COLO668 (cell line): ENCODE results near the gene ECE2.

Experiments
- DNase-seq: peaks from one replicate; lab custom pipeline; 2025; ENCODE audit not compliant: unreplicated experiment; lab: John Stamatoyannopoulos, UW

The ECE2 gene

GRCh38 chr3:184275961-184276910 lies at the start of gene ECE2:
Gene ECE2 (plus strand): TSS chr3:184276022. CDS start chr3:184276154, 132 bp downstream.
- DNase-seq, result peak; percentile 2

- DNase-seq, result peak; percentile 27
These were observed 48.3 kb upstream of the ECE2 start for GRCh38 chr3:184227481-184227935.

- DNase-seq, result no peak
These were observed 47.3 kb upstream of the ECE2 start for GRCh38 chr3:184228376-184229137.

GRCh38 chr3:184229394-184230080 lies 46.3 kb upstream of the ECE2 start, which contains the start of gene VWA5B2:
Gene VWA5B2 (plus strand): TSS chr3:184229585. CDS start chr3:184230529, 944 bp downstream.
- peak; percentile 84 for DNase-seq

- peak; percentile 85 for DNase-seq
These were observed 45.7 kb upstream of the ECE2 start for GRCh38 chr3:184230081-184230602.

GRCh38 chr3:184230603-184231528 lies 45.0 kb upstream of the ECE2 start:
- DNase-seq, result peak; percentile 82

GRCh38 chr3:184231671-184232070 lies 44.2 kb upstream of the ECE2 start:
- peak; percentile 3 for DNase-seq

- DNase-seq, result no peak
These were observed 42.5 kb upstream of the ECE2 start for GRCh38 chr3:184233127-184233843.

GRCh38 chr3:184234224-184234623 lies 41.6 kb upstream of the ECE2 start:
- DNase-seq, result peak; percentile 2

- no peak for DNase-seq
These were observed 41.0 kb upstream of the ECE2 start for GRCh38 chr3:184234671-184235380.

GRCh38 chr3:184235381-184236032 lies 40.3 kb upstream of the ECE2 start:
- DNase-seq, result no peak

- DNase-seq, result no peak
These were observed 39.8 kb upstream of the ECE2 start for GRCh38 chr3:184236033-184236410.

GRCh38 chr3:184236636-184237035 lies 39.2 kb upstream of the ECE2 start:
- no peak for DNase-seq

- no peak for DNase-seq
These were observed 38.6 kb upstream of the ECE2 start for GRCh38 chr3:184237211-184237610.

- no peak for DNase-seq
These were observed 38.0 kb upstream of the ECE2 start for GRCh38 chr3:184237807-184238206.

GRCh38 chr3:184238246-184238818 lies 37.5 kb upstream of the ECE2 start:
- no peak for DNase-seq

GRCh38 chr3:184239221-184239620 lies 36.6 kb upstream of the ECE2 start:
- no peak for DNase-seq

- no peak for DNase-seq
These were observed 36.1 kb upstream of the ECE2 start for GRCh38 chr3:184239708-184240107.
